GM19328 (cell line): Measurements from ENCODE around the gene FARP1.

Source experiments
- ATAC-seq: cut with Tn5 transposase; IDR thresholded peaks from one replicate; pipeline ENCODE4 v1.9.1; 2021; ENCODE audit warnings: mild to moderate bottlenecking, moderate library complexity; ENCODE audit not compliant: unreplicated experiment

Gene FARP1

DNA sequence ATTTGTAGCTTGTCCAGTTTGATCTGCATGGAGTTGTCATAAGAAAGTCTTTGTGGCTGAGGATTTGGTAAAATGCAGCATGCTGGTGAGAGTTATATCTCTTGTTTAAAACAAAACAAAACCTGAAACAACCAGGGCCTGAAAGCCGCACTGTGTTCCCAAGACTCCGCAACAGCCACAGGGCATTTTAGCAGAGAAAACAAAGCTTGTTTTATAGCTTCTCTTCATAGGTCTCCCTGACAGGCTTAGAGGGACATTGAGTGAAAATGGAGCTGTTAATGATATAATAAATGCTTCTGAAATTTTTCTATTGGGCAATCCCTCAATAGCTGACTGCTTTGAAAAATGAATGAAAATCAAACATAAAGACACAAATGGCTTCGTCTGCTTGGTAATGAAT is 182.8 kb downstream of the FARP1 start:
- no peak for ATAC-seq

DNA sequence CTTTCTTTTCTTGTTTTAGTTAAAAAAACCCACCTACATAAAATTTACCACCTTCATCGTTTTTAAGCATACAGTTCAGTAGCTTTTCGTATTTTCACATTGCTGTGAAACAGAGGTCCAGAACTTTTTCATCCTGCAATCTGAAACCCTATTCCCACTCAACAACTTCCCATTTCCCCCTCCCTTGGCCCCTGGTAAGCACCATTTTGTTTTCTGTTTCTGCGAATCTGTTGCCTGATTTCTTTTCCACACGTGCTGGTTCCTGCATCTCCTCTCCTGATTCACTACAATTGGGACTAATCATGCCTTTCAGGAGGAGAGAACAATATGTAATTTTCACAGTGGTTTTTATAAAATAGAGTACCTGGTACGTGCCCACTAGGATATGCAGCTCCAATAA is 183.4 kb downstream of the FARP1 start:
- no peak for ATAC-seq

GRCh38 chr13:98327371-98328270 is 184.7 kb downstream of the FARP1 start:
- no peak for ATAC-seq

DNA sequence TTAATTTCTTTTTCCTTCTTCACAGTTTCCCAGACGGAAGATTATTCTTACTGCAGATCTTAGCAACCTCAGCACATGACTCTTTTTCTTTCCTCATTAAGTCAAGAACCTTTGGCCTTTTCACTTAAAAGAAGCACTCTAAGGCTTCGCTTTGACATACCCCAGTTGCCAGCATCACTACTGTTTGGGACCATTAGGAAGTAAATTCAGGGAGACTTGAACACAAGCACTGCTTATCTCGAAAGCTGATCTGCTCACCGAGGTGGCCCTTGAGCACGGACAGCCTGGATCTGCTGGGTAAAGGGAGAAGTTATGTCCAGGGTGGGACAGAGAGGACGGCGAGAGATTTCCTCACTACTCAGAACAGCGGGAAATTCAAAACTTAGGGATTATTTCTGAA is 185.6 kb downstream of the FARP1 start:
- no peak for ATAC-seq

DNA sequence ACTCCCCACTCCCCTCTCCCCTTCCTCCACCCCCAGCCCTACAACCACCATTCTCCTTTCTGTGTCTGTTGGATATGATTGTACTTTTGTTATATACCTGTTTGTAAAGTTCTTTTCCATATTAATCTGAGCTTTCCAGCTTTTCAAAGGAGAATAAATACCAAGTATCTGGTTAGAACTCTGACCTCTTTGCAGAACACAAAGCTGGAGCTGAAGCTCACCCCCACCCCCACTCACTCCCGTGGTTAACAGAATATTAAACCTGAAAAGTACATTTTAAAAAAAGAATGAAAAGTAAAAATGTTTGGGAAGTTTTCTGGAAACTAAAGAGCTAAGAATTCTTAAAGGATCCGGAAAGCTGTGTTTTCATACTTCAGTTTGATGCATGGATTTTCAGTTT is 189.3 kb downstream of the FARP1 start:
- ATAC-seq = no peak

GRCh38 chr13:98332691-98333090 is 189.8 kb downstream of the FARP1 start:
- no peak for ATAC-seq

DNA sequence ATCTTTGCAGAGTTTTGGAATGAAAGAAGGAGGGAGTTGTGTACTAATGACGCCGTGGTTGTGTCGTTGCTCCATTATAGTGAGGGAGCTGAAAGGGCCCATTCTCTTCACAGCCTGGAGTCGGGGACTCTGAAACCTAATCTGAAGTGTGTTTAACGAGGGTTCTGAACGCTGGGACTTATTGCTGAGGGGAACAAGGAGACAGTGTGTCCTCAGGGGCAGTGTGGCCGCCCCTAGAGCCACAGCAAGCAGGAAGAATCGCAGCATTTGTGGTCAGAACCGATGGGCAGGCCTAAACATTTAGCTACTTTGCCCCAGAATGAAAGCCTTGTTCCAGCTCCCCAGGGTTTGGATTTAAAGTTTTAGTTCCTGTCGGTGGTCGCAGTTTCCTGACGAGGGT is 190.6 kb downstream of the FARP1 start:
- ATAC-seq = no peak

GRCh38 chr13:98334620-98335205 is 191.8 kb downstream of the FARP1 start:
- no peak for ATAC-seq

GRCh38 chr13:98335721-98336120 is 192.8 kb downstream of the FARP1 start:
- ATAC-seq = no peak

DNA sequence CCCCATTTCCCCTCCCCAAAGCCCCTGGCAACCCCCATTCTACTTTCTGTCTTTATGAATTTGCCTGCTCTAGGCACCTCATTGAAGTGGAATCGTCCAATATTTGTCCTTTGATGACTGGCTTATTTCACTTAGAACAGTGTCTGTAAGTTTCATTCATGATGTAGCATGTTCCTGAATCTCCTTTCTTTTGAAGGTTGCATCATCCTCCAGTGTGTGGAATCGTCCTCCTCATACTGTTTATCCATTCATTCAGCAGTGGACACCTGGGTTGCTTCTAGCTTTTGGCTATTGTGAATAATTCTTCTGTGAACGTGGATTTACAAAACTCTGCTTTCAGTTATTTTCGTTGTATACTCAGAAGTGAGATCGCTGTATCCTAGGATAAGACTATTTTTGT is 195.4 kb downstream of the FARP1 start:
- ATAC-seq = no peak

- no peak for ATAC-seq
Measured at GRCh38 chr13:98339684-98340425, 197.0 kb downstream of the FARP1 start.

GRCh38 chr13:98342953-98343352 is 200.1 kb downstream of the FARP1 start:
- ATAC-seq = no peak

DNA sequence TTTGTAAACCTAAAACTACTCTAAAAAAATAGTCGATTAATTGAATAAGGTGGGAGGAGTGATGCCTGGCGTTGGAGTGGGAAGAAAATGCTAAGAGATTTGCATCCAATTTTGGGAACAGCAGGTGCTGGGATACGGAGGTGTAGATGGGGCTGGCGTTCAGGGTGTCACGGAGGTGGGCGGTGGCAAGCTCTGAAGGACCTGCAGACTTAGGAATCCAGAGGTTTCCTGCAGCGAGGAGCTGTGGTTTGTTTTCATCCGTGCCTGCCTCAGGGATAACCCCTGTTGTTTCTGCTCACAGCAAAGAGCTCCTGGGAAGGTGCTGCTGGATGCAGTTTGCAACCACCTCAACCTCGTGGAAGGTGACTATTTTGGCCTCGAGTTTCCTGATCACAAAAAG is 200.6 kb downstream of the FARP1 start:
- ATAC-seq = no peak

DNA sequence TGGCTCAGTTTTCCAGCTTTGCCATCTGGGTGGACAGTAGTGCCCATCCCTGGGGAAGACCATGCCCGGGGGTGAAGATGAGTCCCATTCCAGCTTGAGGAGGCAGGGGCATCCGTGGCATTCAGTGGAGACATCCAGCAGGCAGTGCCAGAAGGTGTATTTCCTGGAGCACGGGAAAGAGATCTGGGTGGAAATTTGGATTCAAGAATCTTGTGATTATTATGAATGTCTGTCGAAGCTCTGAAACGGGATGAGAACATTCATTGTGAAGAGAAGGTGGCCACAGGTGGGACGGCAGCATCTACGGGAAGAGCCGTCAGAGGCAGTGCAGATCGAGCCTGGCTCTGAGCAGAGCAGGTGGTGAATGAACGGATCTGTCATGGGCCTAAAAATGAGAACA is 201.5 kb downstream of the FARP1 start:
- no peak for ATAC-seq

- no peak for ATAC-seq
Measured at GRCh38 chr13:98345107-98345935, 202.4 kb downstream of the FARP1 start.

- ATAC-seq = no peak
Measured at GRCh38 chr13:98346904-98347636, 204.2 kb downstream of the FARP1 start.

DNA sequence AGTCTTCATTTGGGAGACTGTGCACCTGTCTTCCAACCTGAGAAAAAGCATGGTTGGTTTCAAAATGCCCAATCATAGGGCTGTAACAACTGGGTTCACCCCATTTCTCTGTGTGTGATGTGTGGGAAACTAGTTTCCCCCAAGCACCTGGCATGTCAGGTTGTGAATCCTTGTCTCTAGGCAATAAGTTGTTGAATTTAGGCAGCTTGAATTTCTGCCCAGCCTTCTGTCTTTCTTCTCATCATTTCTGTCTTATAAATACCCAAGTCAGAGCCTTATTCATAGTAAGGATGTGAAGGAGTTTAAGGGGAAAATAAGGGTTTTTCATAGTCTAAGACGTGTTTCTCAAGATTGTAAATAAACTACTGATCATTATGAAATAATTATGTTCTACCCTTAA is 204.9 kb downstream of the FARP1 start:
- no peak for ATAC-seq

GRCh38 chr13:98348466-98349200 is 205.7 kb downstream of the FARP1 start:
- no peak for ATAC-seq

DNA sequence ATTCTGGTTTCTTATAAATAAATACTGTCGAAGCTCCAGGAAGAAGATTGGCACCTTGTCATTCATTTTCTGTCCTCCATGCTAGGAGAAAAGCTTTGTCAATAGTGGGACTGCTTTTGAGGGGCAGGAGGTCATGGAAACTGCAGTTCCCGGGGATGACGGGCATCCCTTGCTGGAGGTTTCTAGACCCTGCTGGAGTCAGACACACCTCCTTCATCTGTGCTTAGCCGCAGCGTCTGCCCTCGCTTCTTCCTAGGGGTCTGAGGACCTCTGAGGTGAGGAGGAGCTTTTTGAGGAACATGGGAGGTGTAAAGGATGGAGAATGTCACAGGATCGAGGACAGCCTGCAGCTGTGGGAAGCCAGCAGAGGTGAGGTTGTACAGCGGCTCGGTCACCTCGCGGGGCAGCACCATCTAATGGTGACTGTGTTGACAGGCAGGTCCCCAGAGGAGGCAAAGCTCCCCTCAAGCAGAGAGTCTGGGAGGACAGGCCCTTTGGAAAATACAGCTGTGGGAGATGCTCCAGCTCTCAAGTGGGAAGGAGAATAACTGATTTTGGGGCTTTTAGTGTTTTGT is 206.9 kb downstream of the FARP1 start:
- no peak for ATAC-seq
